Coronary artery (tissue), 2 donors: Measurements from ENCODE around the gene PTPN9.
"Not testable (repeated sequence)": the region's sequence is repeated elsewhere in the genome, so short reads cannot be mapped to it uniquely, and the experiment has no call there.

ENCODE experiments used
- DNase-seq: peaks from one replicate; pipeline ENCODE4 v3.0.0-alpha.2; 2017; ENCODE audit warnings: low spot score
- H3K27ac ChIP-seq, 2 donors: fragments of 200-600 bp; sonication (generic); one replicate each; pipeline ENCODE4 v1.5.1; 2016 to 2019
- H3K4me3 ChIP-seq: fragments of 200-600 bp; sonication (generic); 2 replicates; pipeline ENCODE4 v1.5.1; 2016; ENCODE audit warnings: mild to moderate bottlenecking, moderate library complexity
- TF ChIP-seq, protein P1 (sequence below): fragments of 200-600 bp; sonication (generic); IDR thresholded peaks from one replicate; pipeline ENCODE4 v1.5.1; 2019; ENCODE audit warnings: antibody characterized with exemption

The PTPN9 gene

DNA sequence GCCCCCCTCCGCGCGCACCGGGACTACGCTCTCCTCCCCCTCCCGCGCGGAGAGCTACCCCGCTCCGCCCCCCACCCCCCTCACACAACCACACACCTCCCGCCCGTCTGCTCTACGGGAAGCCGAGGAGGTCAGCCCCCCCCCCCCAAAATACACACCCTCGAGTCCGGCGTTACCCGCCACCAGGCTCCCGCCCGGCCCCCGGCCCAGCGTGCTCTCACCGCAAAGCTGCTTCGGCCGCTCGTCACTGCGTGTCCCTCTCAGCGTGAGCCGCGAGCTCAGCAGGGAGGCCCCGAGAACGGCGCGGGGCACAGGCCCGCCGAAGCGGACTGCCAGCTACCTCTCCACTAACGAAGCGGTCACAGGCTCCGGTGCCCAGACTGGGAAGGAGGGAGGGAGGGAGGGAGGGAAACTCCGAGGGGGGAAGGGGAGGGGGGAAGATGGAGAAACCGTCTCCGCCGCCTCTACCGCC lies 127.9 kb downstream of the PTPN9 start:
- TF ChIP-seq, protein P1, sequence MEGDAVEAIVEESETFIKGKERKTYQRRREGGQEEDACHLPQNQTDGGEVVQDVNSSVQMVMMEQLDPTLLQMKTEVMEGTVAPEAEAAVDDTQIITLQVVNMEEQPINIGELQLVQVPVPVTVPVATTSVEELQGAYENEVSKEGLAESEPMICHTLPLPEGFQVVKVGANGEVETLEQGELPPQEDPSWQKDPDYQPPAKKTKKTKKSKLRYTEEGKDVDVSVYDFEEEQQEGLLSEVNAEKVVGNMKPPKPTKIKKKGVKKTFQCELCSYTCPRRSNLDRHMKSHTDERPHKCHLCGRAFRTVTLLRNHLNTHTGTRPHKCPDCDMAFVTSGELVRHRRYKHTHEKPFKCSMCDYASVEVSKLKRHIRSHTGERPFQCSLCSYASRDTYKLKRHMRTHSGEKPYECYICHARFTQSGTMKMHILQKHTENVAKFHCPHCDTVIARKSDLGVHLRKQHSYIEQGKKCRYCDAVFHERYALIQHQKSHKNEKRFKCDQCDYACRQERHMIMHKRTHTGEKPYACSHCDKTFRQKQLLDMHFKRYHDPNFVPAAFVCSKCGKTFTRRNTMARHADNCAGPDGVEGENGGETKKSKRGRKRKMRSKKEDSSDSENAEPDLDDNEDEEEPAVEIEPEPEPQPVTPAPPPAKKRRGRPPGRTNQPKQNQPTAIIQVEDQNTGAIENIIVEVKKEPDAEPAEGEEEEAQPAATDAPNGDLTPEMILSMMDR, result no peak
- Histone ChIP-seq H3K4me3 (peak overlapping the region; percentile 91), H3K27ac (peak overlapping the region; percentile 91 to 100)
- DNase-seq, result no peak

DNA sequence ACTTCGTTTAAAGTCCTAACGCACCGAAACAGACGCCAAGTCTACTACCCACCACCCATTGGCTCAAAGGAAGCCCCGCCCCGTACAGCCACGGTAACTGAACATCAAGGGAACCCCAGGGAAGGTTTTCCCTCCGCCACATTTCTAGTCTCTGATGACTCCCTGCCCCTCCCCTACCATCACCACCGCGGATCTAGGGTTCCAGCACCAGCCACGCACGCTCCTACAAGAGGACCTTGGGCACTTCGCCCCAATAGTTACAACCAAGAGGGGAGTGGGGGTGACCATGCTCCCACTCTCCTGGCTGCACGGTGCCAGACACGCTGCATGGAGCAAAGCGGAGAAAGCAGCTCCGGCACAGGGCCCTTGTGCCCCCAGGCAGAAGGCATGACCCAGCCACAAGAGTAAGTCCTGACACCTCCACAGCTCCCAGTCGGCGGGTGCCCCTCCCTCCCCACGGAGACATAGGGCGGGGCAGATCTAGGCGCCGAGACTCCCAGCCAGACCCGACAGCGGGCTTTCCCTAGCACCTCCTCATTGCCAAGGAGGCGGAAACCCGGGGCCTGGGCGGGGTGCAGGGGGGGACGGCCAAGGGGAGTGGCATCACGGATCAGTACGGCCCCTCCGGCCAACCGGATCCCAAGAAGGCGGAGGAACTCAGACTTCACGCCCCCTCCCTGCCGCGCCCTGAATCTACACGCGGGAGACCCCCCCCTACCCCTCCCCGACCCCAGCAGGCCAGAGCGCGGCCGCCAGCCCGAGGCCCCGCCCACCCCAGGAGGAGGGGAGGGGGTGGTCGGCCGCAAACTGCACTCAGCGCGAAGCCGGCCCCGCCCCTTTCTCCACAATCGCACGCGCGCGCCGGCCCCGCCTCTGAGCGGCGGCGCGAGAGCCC lies 128.6 kb downstream of the PTPN9 start:
- TF ChIP-seq, protein P1, result no peak
- H3K4me3 ChIP-seq, result peak overlapping the region; percentile 91
- peak overlapping the region; percentile 91 to 100 for H3K27ac ChIP-seq
- DNase-seq, result peak; percentile 100

DNA sequence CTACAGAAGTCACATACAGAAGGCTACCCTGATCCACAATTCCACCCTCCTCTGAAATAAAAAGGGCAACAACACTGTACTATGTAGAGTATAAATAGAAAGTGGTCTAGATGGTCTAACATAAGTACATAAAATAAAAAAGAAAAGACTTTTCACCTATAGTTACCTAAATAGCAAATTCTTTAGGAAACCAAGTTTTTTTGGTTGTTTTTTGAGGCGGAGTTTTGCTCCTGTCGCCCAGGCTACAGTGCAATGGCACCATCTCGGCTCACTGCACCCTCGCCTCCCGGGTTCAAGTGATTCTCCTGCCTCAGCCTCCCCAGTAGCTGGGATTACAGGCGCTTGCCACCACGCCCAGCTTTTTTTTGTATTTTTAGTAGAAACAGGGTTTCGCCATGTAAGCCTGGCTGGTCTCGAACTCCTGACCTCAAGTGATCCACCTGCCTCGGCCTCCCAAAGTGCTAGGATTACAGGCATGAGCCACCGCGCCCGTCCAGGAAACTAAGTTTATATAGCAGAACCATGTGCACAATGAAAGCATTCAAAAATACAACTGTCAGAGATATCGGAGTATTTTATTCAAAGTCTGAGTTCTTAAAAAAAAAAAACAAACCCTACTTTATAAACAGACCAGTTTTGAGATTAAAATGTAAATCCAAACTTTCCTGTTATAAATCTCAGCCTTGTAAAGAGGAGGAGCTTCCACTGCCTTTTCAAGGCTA lies 129.4 kb downstream of the PTPN9 start:
- TF ChIP-seq, protein P1, result no peak
- no peak for DNase-seq

DNA sequence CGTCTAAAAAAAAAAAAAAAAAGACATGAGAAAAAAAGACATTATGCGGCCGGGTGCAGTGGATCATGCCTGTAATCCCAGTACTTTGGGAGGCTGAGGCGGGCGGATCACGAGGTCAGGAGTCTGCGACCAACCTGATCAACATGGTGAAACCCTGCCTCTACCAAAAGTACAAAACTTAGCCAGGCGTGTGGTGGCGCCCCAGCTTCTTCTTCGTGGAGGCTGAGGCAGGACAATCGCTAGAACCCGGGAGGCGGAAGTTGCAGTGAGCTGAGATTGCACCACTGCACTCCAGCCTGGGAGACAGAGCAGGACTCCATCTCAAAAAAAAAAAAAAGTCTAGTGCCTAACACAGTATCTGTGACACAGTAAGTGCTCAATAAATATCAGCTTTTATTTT lies 130.9 kb downstream of the PTPN9 start:
- DNase-seq, H3K4me3 ChIP-seq, H3K27ac ChIP-seq: not testable (repeated sequence)

More for the DNA sequence above, 129.4 kb downstream of the PTPN9 start:
- H3K4me3 ChIP-seq, result peak overlapping the region; percentile 91
- H3K27ac ChIP-seq, result peak overlapping the region in 1 of 2 donors; percentile 100

DNA sequence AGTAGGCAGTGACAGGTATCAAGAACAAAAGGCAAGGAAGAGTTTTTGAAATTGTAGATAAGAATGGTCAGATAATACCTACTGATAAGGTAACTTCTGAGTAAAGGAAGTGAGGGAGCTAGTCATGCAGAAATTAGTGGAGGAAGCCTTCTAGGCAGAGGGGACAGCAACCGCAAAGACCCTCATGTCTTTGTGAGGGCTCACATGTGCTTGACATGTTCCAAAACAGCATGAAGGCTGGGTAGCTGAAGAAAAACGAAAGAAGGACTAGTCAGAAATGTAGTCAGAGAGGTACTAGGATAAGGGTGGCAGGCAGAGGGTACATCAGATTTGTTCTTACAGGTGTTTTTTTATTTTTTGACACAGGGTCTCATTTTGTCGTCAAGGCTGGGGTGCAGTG lies 133.0 kb downstream of the PTPN9 start:
- Histone ChIP-seq H3K4me3 (no peak overlapping the region), H3K27ac (no peak overlapping the region)
- TF ChIP-seq, protein P1, result no peak
- no peak for DNase-seq

DNA sequence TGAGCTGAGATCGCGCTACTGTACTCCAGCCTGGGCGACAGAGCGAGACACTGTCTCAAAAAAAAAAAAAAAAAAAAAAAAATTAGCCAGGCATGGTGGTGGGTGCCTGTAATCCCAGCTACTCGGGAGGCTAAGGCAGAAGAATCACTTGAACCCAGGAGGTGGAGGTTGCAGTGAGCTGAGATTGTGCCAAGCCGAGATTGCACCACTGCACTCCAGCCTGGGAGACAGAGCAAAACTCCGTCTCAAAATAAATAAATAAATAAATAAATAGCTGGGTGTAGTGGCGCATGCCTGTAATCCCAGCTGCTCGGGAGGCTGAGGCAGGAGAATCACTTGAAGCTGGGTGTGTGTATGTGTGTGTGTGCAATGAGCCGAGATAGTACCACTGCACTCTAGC lies 133.8 kb downstream of the PTPN9 start:
- not testable (repeated sequence) for DNase-seq, H3K27ac ChIP-seq, H3K4me3 ChIP-seq

DNA sequence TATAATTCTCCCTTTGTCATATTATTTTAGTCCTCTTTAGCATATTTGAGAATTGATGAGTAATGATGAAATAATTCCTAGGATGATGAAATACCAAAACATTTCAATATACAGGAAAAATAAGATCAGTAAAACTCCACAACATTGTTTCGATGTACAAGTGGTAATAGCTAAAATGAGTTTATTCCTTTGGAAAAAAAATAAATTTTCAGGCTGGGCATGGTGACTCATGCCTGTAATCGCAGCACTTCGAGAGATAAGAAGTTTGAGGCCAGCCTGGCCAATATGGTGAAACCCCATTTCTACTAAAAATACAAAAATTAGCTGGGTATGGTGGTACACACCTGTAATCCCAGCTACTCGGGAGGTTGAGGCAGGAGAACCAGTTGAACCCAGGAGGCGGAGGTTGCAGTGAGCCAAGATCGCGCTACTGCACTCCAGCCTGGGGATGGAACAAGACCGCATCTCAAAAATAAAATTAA lies 135.1 kb downstream of the PTPN9 start:
- DNase-seq, H3K27ac ChIP-seq, H3K4me3 ChIP-seq: not testable (repeated sequence)

DNA sequence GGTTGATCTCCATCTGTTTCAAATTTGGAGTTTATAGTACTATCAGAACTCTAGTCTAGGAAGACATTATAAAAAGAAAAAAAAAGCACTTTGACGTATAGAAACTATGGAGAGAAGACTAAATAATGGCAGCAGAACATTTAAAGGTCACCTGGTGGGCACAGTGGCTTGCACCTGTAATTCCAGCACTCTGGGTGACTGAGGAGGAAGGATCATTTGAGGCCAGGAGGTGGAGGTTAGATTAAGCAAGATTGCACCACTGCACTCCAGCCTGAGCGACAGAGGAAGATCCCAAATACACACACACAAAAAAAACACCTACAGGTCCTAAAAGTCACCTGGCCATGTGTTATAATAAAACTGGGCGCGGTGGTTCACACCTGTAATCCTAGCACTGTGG lies 141.4 kb downstream of the PTPN9 start:
- TF ChIP-seq, protein P1, result no peak
- Histone ChIP-seq H3K27ac (no peak overlapping the region), H3K4me3 (no peak overlapping the region)
- DNase-seq, result no peak
